Peyer's patch (tissue), 4 donors: Measurements from ENCODE around the gene DRG2. TPM values are rescaled to one million over a fixed set of nuclear protein-coding genes. Genes with fewer than 3 reads are reported as not detected.

Experiments used
- DNase-seq, 3 donors: peaks; one replicate each; pipeline ENCODE4 v3.0.0-alpha.2; 2017 to 2019
- H3K27ac ChIP-seq, 4 donors: fragments of 200-600 bp; sonication (generic); one replicate each; pipeline ENCODE4 v1.5.1; 2016 to 2019
- H3K27me3 ChIP-seq, 2 donors: fragments of 200-600 bp; sonication (generic); one replicate each; pipeline ENCODE4 v1.5.1; 2019
- H3K36me3 ChIP-seq, 3 donors: fragments of 200-600 bp; sonication (generic); one replicate each; pipeline ENCODE4 v1.5.1; 2016 to 2019
- H3K4me1 ChIP-seq, 4 donors: fragments of 200-600 bp; sonication (generic); one replicate each; pipeline ENCODE4 v1.5.1; 2016 to 2019
- H3K4me3 ChIP-seq, 4 donors: fragments of 200-600 bp; sonication (generic); 1 replicate in 3 of 4; 2 replicates in 1 of 4; pipeline ENCODE4 v1.5.1; 2016 to 2019; ENCODE audit warnings: mild to moderate bottlenecking in 1 of 4
- H3K9me3 ChIP-seq, 4 donors: fragments of 200-600 bp; sonication (generic); one replicate each; pipeline ENCODE4 v1.5.1; 2016 to 2019; ENCODE audit warnings: mild to moderate bottlenecking in 1 of 4
- POLR2A ChIP-seq, 2 donors: fragments of 450-650 bp; IDR thresholded peaks; one replicate each; pipeline ENCODE4 v1.5.1; 2017; ENCODE audit warnings: antibody characterized with exemption in 2 of 2, mild to moderate bottlenecking in 2 of 2, moderate library complexity in 2 of 2
- total RNA-seq, 4 donors: library from RNA; depleted of rRNA; stranded (reverse); fragments of >200 nt; gene quantifications; one replicate each; pipeline ENCODE4 v1.1.0, GENCODE V29; 2016
- TF ChIP-seq, protein P1 (sequence below), 6 experiments: fragments of 450-650 bp in 4 of 6; fragments of 200-600 bp in 2 of 6; sonication (generic) in 1 of 6; IDR thresholded peaks; one replicate each; pipeline ENCODE4 v1.5.1; 2017 to 2019; ENCODE audit warnings: antibody characterized with exemption in 6 of 6, mild to moderate bottlenecking in 3 of 6, moderate library complexity in 1 of 6

Gene DRG2
- total RNA-seq, 4 donors from 2014 or later: 24.0 to 65.2 (median 48.5) TPM

DNA sequence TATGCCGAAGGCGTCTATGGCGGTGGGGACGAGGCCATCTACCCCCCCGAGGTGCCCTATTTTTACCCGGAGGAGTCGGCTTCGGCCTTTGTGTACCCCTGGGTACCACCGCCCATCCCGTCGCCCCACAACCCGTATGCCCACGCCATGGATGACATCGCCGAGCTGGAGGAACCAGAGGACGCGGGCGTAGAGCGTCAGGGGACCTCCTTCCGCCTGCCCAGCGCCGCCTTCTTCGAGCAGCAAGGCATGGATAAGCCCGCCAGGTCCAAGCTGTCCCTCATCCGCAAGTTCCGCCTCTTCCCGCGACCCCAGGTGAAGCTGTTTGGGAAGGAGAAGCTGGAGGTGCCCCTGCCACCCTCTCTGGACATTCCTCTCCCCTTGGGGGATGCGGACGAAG lies 32.2 kb downstream of the DRG2 start:
- DNase-seq: no peak
- Histone ChIP-seq H3K27ac (no peak overlapping the region), H3K4me3 (no peak overlapping the region), H3K4me1 (no peaks in the 10 kb centered on the region), H3K27me3 (no peaks in the 10 kb centered on the region), H3K9me3 (no peaks in the 10 kb centered on the region), H3K36me3 (no peaks in the 10 kb centered on the region)
- TF ChIP-seq, protein P1, sequence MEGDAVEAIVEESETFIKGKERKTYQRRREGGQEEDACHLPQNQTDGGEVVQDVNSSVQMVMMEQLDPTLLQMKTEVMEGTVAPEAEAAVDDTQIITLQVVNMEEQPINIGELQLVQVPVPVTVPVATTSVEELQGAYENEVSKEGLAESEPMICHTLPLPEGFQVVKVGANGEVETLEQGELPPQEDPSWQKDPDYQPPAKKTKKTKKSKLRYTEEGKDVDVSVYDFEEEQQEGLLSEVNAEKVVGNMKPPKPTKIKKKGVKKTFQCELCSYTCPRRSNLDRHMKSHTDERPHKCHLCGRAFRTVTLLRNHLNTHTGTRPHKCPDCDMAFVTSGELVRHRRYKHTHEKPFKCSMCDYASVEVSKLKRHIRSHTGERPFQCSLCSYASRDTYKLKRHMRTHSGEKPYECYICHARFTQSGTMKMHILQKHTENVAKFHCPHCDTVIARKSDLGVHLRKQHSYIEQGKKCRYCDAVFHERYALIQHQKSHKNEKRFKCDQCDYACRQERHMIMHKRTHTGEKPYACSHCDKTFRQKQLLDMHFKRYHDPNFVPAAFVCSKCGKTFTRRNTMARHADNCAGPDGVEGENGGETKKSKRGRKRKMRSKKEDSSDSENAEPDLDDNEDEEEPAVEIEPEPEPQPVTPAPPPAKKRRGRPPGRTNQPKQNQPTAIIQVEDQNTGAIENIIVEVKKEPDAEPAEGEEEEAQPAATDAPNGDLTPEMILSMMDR (IDR thresholded peaks at IDR 0.05): no peak
- TF ChIP-seq POLR2A (IDR thresholded peaks at IDR 0.05): no peak

DNA sequence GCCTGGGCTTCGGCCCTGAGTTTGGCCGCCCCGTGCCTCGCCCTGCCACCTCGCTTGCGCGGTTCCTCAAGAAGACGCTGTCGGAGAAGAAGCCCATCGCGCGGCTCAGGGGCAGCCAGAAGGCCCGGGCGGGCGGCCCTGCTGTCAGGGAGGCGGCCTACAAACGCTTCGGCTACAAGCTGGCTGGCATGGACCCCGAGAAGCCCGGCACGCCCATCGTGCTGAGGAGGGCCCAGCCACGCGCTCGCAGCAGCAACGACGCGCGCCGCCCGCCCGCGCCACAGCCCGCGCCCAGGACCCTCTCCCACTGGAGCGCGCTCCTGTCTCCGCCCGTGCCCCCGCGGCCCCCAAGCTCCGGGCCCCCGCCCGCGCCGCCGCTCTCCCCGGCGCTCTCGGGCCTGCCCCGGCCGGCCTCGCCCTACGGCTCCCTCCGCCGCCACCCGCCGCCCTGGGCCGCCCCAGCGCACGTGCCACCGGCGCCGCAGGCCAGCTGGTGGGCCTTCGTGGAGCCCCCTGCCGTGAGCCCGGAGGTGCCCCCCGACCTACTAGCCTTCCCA lies 32.8 kb downstream of the DRG2 start:
- no peak for TF ChIP-seq POLR2A (IDR thresholded peaks at IDR 0.05)
- TF ChIP-seq, protein P1 (IDR thresholded peaks at IDR 0.05): no peak
- no peak overlapping the region for H3K27ac ChIP-seq
- no peak for DNase-seq
- no peaks in the 10 kb centered on the region for H3K4me1 ChIP-seq
- H3K36me3 ChIP-seq: no peaks in the 10 kb centered on the region
- no peaks in the 10 kb centered on the region for H3K27me3 ChIP-seq
- no peaks in the 10 kb centered on the region for H3K9me3 ChIP-seq
- no peak overlapping the region for H3K4me3 ChIP-seq

DNA sequence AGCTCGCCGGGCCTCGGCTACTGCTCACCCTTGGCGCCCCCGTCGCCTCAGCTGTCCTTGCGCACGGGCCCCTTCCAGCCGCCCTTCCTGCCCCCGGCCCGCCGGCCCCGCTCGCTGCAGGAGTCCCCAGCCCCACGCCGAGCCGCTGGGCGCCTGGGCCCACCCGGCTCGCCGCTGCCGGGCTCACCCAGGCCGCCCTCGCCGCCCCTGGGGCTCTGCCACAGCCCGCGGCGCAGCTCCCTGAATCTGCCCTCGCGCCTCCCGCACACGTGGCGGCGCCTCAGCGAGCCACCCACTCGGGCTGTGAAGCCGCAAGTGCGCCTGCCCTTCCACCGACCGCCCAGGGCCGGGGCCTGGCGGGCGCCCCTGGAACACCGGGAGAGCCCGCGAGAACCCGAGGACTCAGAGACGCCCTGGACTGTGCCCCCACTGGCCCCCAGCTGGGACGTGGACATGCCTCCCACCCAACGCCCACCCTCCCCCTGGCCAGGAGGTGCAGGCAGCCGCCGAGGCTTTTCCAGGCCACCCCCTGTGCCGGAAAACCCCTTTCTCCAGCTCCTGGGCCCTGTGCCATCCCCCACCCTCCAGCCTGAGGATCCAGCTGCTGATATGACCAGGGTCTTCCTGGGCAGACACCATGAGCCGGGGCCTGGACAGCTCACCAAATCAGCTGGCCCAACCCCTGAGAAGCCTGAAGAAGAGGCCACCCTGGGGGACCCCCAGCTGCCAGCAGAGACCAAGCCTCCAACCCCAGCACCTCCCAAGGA lies 33.6 kb downstream of the DRG2 start:
- no peak for DNase-seq
- no peaks in the 10 kb centered on the region for H3K36me3 ChIP-seq

DNA sequence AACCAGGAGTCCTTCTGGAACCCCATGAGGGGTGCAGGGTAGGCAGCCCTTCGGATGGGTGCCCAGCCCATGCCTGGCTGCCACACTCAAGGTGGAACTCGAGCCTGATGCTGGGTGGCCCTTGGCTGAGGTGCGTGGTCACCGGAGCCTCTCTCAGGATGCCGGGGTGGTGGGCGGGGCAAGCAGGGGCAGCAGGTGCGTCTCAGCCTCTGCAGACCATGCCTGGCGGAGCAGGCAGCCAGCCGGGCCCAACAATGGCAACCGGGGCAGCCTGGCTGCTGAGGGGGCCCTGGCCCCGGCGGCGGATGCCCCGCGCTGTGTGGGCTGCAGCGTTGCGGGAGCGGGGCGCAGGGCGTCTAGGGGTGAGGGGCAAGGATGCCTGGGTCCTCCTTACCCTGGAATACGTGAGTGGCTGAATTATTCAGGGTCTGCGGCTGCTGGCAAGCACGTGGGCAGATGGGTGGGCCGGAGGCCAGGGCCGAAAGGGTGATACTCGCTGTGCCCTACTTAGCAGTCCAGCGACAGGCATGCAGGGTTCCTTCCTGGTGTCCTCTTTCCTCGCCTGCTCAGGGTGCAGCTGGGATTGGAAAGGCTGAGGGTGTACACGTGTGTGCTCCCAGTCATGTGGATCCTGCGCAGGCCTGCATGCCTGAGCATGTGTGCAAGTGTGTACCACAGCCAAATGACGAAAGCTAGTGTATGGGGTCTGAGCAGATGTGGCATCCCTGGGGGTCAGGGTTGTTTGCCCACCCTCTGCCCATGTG lies 35.4 kb downstream of the DRG2 start:
- no peak overlapping the region for H3K4me3 ChIP-seq
- no peaks in the 10 kb centered on the region for H3K9me3 ChIP-seq
- no peak for TF ChIP-seq POLR2A (IDR thresholded peaks at IDR 0.05)
- TF ChIP-seq, protein P1 (IDR thresholded peaks at IDR 0.05): no peak
- DNase-seq: no peak
- no peaks in the 10 kb centered on the region for H3K4me1 ChIP-seq
- no peak overlapping the region for H3K27ac ChIP-seq
- H3K27me3 ChIP-seq: no peaks in the 10 kb centered on the region
- no peaks in the 10 kb centered on the region for H3K36me3 ChIP-seq

More for the DNA sequence above, 33.6 kb downstream of the DRG2 start:
- Histone ChIP-seq H3K4me1 (no peaks in the 10 kb centered on the region), H3K4me3 (no peak overlapping the region), H3K27ac (no peak overlapping the region), H3K9me3 (no peaks in the 10 kb centered on the region), H3K27me3 (no peaks in the 10 kb centered on the region)
- TF ChIP-seq POLR2A (IDR thresholded peaks at IDR 0.05): no peak
- TF ChIP-seq, protein P1 (IDR thresholded peaks at IDR 0.05): no peak

- DNase-seq: no peak
- TF ChIP-seq, protein P1 (IDR thresholded peaks at IDR 0.05): no peak
- TF ChIP-seq POLR2A (IDR thresholded peaks at IDR 0.05): no peak
- H3K36me3 ChIP-seq: no peaks in the 10 kb centered on the region
- no peaks in the 10 kb centered on the region for H3K9me3 ChIP-seq
- no peaks in the 10 kb centered on the region for H3K27me3 ChIP-seq
- no peak overlapping the region for H3K4me3 ChIP-seq
- no peaks in the 10 kb centered on the region for H3K4me1 ChIP-seq
- H3K27ac ChIP-seq: no peak overlapping the region
Measured at GRCh38 chr17:18124345-18125126, 36.8 kb downstream of the DRG2 start.
